SK-N-SH (cell line): Measurements from ENCODE around the gene AFP. TPM values are rescaled to one million over a fixed set of nuclear protein-coding genes. Genes with fewer than 3 reads are reported as not detected.

Experiments
- CTCF ChIA-PET: fragments of 300-600, 350-600 bp; formaldehyde crosslinking; extraction: SDS; loops from one replicate; lab custom pipeline; 2021; lab: Yijun Ruan, JAX
- POLR2A ChIA-PET: fragments of 350-600 bp; sonication (Branson Sonifier 250); formaldehyde crosslinking; extraction: SDS; loops from one replicate; lab custom pipeline; 2020; ENCODE audit warnings: antibody characterized with exemption, inconsistent platforms; lab: Yijun Ruan, JAX
- DNase-seq: peaks from one replicate; pipeline ENCODE4 v3.0.0; 2012
- H2AFZ ChIP-seq: fragments of 200-600 bp; sonication (generic); 2 replicates; pipeline ENCODE4 v1.8.1; 2016; ENCODE audit warnings: antibody characterized with exemption, mild to moderate bottlenecking, low read depth
- H3F3A ChIP-seq: fragments of 200-600 bp; sonication (generic); replicated peaks from 2 replicates; pipeline ENCODE3; 2016; ENCODE audit warnings: antibody characterized with exemption, mild to moderate bottlenecking; ENCODE audit not compliant: insufficient read depth
- H3K27ac ChIP-seq, 2 experiments: fragments of 200-500 bp in 1 of 2; fragments of 200-600 bp in 1 of 2; sonication (Bioruptor generic) in 1 of 2; sonication (generic), shearing (Covaris generic) in 1 of 2; 2 replicates each; pipeline versions ENCODE4 v1.5.1 to v1.6.1; 2014 to 2016; ENCODE audit warnings: low read depth in 2 of 2, inconsistent platforms in 1 of 2, low read length in 1 of 2, mild to moderate bottlenecking in 1 of 2, mixed read lengths in 1 of 2
- H3K27me3 ChIP-seq: fragments of 200-600 bp; sonication (generic), shearing (Covaris generic); 2 replicates; pipeline ENCODE4 v1.6.1; 2016; ENCODE audit warnings: mixed run types; ENCODE audit not compliant: insufficient read depth
- H3K36me3 ChIP-seq, 2 experiments: fragments of 200-500 bp in 1 of 2; fragments of 200-600 bp in 1 of 2; sonication (Bioruptor generic) in 1 of 2; sonication (generic) in 1 of 2; replicated peaks in 1 of 2; 2 replicates each; pipeline versions ENCODE3 to v1.5.1; 2014 to 2016; ENCODE audit warnings: low read length in 1 of 2, mild to moderate bottlenecking in 1 of 2; ENCODE audit not compliant: insufficient read depth in 2 of 2, control insufficient read depth in 1 of 2
- H3K4me1 ChIP-seq, 2 experiments: fragments of 200-500 bp in 1 of 2; fragments of 200-600 bp in 1 of 2; sonication (Bioruptor generic) in 1 of 2; sonication (generic), shearing (Covaris generic) in 1 of 2; 2 replicates each; pipeline versions ENCODE4 v1.5.1 to v1.6.1; 2014 to 2016; ENCODE audit warnings: low read depth in 1 of 2, low read length in 1 of 2, mixed run types in 1 of 2; ENCODE audit not compliant: insufficient read depth in 2 of 2, control insufficient read depth in 1 of 2
- H3K4me2 ChIP-seq: fragments of 200-600 bp; sonication (generic), shearing (Covaris generic); 2 replicates; pipeline ENCODE4 v1.6.1; 2017; ENCODE audit warnings: mixed run types
- H3K4me3 ChIP-seq, 2 experiments: fragments of 200-500 bp in 1 of 2; fragments of 200-600 bp in 1 of 2; sonication (Bioruptor generic) in 1 of 2; sonication (generic), shearing (Covaris generic) in 1 of 2; 2 replicates each; pipeline versions ENCODE4 v1.5.1 to v1.8.1; 2014 to 2016; ENCODE audit warnings: low read depth in 2 of 2, inconsistent platforms in 1 of 2, low read length in 1 of 2, mild to moderate bottlenecking in 1 of 2, mixed read lengths in 1 of 2, moderate library complexity in 1 of 2
- H3K79me2 ChIP-seq: fragments of 200-600 bp; sonication (generic); 2 replicates; pipeline ENCODE4 v1.8.1; 2017; ENCODE audit warnings: mild to moderate bottlenecking; ENCODE audit not compliant: insufficient read depth
- H3K9ac ChIP-seq: fragments of 200-600 bp; sonication (generic); 2 replicates; pipeline ENCODE4 v1.6.1; 2017; ENCODE audit warnings: mixed run types
- H3K9me2 ChIP-seq: fragments of 200-600 bp; sonication (generic); 2 replicates; pipeline ENCODE4 v1.6.1; 2017; ENCODE audit warnings: mixed run types
- H3K9me3 ChIP-seq: fragments of 200-600 bp; sonication (generic); 2 replicates; pipeline ENCODE4 v1.6.1; 2017; ENCODE audit warnings: mixed run types, mild to moderate bottlenecking, moderate library complexity
- H4K20me1 ChIP-seq: fragments of 200-600 bp; sonication (generic); 2 replicates; pipeline ENCODE4 v1.6.1; 2017; ENCODE audit warnings: mild to moderate bottlenecking, mixed run types; ENCODE audit not compliant: insufficient read depth
- FOXJ3 ChIP-seq: sonication (generic); formaldehyde crosslinking; IDR thresholded peaks from 2 replicates; pipeline ENCODE4 v1.5.1; 2020; ENCODE audit warnings: mild to moderate bottlenecking, missing genetic modification reagents
- GABPA ChIP-seq: IDR thresholded peaks from 2 replicates; pipeline ENCODE4 v1.4.0; 2012; ENCODE audit warnings: low read depth, mild to moderate bottlenecking
- RXRA ChIP-seq: IDR thresholded peaks from 2 replicates; pipeline ENCODE4 v1.4.0; 2012; ENCODE audit warnings: low read depth, mild to moderate bottlenecking, borderline replicate concordance
- TAF1 ChIP-seq: IDR thresholded peaks from 2 replicates; pipeline ENCODE4 v1.6.1; 2012; ENCODE audit warnings: low read depth, mild to moderate bottlenecking, low read length, moderate library complexity, borderline replicate concordance
- YY1 ChIP-seq: IDR thresholded peaks from 2 replicates; pipeline ENCODE4 v1.4.0; 2012; ENCODE audit warnings: low read depth, mild to moderate bottlenecking
- WGBS: methylation state at CpG from one replicate; pipeline ENCODE4 v1.1.6; 2017; ENCODE audit warnings: low lambda C conversion rate; 5-methylcytosine and 5-hydroxymethylcytosine counted together
- polyA plus RNA-seq, 3 experiments: library from polyadenylated mRNA; depleted of rRNA; stranded (reverse); fragments of >200 nt; gene quantifications; 2 replicates each; pipeline ENCODE4 v1.2.3, GENCODE V29; 2012
- TF ChIP-seq, protein P1 (sequence below): fragments of 150-350 bp; IDR thresholded peaks from 2 replicates; pipeline ENCODE4 v1.6.1; 2017; ENCODE audit warnings: antibody characterized with exemption, low read length, low read depth, borderline replicate concordance
- TF ChIP-seq, protein P2 (sequence below): IDR thresholded peaks from 2 replicates; pipeline ENCODE4 v1.6.1; 2012; ENCODE audit warnings: mild to moderate bottlenecking, low read depth, low read length, moderate library complexity
- TF ChIP-seq, protein P3 (sequence below): IDR thresholded peaks from 2 replicates; pipeline ENCODE4 v1.4.0; 2012; ENCODE audit warnings: low read depth, borderline replicate concordance

AFP gene
- polyA plus RNA-seq, 1 of the 3 experiments (the other 2 are of a cell fraction) = 0.28 TPM

DNA sequence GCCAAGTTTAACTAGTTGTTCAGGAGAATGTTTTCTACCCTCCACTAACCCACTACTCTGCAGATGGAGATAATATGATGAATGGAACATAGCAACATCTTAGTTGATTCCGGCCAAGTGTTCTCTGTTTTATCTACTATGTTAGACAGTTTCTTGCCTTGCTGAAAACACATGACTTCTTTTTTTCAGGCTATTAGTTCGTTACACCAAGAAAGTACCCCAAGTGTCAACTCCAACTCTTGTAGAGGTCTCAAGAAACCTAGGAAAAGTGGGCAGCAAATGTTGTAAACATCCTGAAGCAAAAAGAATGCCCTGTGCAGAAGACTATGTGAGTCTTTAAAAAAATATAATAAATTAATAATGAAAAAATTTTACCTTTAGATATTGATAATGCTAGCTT is 18.7 kb upstream of the AFP start:
- Histone ChIP-seq H3K79me2 (no peaks in the 10 kb centered on the region), H3K27me3 (no peaks in the 10 kb centered on the region), H3K9me3 (no peaks in the 10 kb centered on the region), H2AFZ (no peak overlapping the region), H3K36me3 (no peaks in the 10 kb centered on the region), H3K27ac (no peak overlapping the region), H3K4me3 (no peak overlapping the region), H3K9me2 (no peaks in the 10 kb centered on the region), H3K4me2 (no peak overlapping the region), H3K4me1 (no peaks in the 10 kb centered on the region), H3F3A (no peaks in the 10 kb centered on the region), H3K9ac (no peak overlapping the region), H4K20me1 (no peaks in the 10 kb centered on the region)
- CTCF ChIA-PET = no interaction called here
- WGBS = 11% methylated on average over 2 of the region's 2 CpGs
- TF ChIP-seq, protein P1, sequence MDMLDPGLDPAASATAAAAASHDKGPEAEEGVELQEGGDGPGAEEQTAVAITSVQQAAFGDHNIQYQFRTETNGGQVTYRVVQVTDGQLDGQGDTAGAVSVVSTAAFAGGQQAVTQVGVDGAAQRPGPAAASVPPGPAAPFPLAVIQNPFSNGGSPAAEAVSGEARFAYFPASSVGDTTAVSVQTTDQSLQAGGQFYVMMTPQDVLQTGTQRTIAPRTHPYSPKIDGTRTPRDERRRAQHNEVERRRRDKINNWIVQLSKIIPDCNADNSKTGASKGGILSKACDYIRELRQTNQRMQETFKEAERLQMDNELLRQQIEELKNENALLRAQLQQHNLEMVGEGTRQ = no peak
- TF ChIP-seq TAF1 (no peak), RXRA (no peak), YY1 (no peak)
- DNase-seq = no peak
- POLR2A ChIA-PET = no interaction called here

DNA sequence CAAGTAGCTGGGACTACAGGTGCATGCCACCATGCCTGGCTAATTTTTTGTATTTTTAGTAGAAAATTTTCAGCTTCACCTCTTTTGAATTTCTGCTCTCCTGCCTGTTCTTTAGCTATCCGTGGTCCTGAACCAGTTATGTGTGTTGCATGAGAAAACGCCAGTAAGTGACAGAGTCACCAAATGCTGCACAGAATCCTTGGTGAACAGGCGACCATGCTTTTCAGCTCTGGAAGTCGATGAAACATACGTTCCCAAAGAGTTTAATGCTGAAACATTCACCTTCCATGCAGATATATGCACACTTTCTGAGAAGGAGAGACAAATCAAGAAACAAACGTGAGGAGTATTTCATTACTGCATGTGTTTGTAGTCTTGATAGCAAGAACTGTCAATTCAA is 18.0 kb upstream of the AFP start:
- Histone ChIP-seq H3K9ac (no peak overlapping the region), H3K27me3 (no peaks in the 10 kb centered on the region), H3K9me2 (no peaks in the 10 kb centered on the region), H3K9me3 (no peaks in the 10 kb centered on the region), H4K20me1 (no peaks in the 10 kb centered on the region), H3K36me3 (no peaks in the 10 kb centered on the region), H3K4me3 (no peak overlapping the region), H2AFZ (no peak overlapping the region), H3F3A (no peaks in the 10 kb centered on the region), H3K4me2 (no peak overlapping the region), H3K79me2 (no peaks in the 10 kb centered on the region), H3K4me1 (no peaks in the 10 kb centered on the region), H3K27ac (no peak overlapping the region)
- CTCF ChIA-PET = interaction anchor here (0.7 to 1.5 kb wide), 3 partner anchors 17 to 28 kb away, joined by 3 to 4 read pairs (median 3); no protein-coding TSS in a partner anchor
- POLR2A ChIA-PET = no interaction called here
- no peak for DNase-seq
- TF ChIP-seq, protein P2, sequence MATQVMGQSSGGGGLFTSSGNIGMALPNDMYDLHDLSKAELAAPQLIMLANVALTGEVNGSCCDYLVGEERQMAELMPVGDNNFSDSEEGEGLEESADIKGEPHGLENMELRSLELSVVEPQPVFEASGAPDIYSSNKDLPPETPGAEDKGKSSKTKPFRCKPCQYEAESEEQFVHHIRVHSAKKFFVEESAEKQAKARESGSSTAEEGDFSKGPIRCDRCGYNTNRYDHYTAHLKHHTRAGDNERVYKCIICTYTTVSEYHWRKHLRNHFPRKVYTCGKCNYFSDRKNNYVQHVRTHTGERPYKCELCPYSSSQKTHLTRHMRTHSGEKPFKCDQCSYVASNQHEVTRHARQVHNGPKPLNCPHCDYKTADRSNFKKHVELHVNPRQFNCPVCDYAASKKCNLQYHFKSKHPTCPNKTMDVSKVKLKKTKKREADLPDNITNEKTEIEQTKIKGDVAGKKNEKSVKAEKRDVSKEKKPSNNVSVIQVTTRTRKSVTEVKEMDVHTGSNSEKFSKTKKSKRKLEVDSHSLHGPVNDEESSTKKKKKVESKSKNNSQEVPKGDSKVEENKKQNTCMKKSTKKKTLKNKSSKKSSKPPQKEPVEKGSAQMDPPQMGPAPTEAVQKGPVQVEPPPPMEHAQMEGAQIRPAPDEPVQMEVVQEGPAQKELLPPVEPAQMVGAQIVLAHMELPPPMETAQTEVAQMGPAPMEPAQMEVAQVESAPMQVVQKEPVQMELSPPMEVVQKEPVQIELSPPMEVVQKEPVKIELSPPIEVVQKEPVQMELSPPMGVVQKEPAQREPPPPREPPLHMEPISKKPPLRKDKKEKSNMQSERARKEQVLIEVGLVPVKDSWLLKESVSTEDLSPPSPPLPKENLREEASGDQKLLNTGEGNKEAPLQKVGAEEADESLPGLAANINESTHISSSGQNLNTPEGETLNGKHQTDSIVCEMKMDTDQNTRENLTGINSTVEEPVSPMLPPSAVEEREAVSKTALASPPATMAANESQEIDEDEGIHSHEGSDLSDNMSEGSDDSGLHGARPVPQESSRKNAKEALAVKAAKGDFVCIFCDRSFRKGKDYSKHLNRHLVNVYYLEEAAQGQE = peak; percentile 84
- TF ChIP-seq, protein P3, sequence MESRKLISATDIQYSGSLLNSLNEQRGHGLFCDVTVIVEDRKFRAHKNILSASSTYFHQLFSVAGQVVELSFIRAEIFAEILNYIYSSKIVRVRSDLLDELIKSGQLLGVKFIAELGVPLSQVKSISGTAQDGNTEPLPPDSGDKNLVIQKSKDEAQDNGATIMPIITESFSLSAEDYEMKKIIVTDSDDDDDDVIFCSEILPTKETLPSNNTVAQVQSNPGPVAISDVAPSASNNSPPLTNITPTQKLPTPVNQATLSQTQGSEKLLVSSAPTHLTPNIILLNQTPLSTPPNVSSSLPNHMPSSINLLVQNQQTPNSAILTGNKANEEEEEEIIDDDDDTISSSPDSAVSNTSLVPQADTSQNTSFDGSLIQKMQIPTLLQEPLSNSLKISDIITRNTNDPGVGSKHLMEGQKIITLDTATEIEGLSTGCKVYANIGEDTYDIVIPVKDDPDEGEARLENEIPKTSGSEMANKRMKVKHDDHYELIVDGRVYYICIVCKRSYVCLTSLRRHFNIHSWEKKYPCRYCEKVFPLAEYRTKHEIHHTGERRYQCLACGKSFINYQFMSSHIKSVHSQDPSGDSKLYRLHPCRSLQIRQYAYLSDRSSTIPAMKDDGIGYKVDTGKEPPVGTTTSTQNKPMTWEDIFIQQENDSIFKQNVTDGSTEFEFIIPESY = no peak
- TF ChIP-seq GABPA (no peak), FOXJ3 (CRISPR knock-in tag) (no peak)
- WGBS = 3% methylated on average over 6 of the region's 6 CpGs
